Cardiac fibroblast (primary cell): Measurements from ENCODE around the gene PEDS1.
"Not testable (repeated sequence)": the region's sequence is repeated elsewhere in the genome, so short reads cannot be mapped to it uniquely, and the experiment has no call there.

Source experiments
- DNase-seq, 2 donors: peaks; one replicate each; pipeline versions ENCODE4 v3.0.0 to v3.0.0-alpha.2; 2010; ENCODE audit warnings: low read depth in 2 of 2
- H3K4me3 ChIP-seq, 2 donors: replicated peaks in 1 of 2; 1 replicate in 1 of 2; 2 replicates in 1 of 2; pipeline ENCODE4 v1.5.1; 2011; ENCODE audit warnings: low read depth in 2 of 2, low read length in 2 of 2, mild to moderate bottlenecking in 2 of 2, moderate library complexity in 1 of 2
- CTCF ChIP-seq: IDR thresholded peaks from one replicate; pipeline ENCODE4 v1.5.1; 2011; ENCODE audit warnings: low read depth, mild to moderate bottlenecking, low read length, inconsistent platforms

Gene PEDS1

GRCh38 chr20:50170549-50171220 is 17.2 kb upstream of the PEDS1 start:
- DNase-seq: no peak
- no peak overlapping the region for H3K4me3 ChIP-seq
- no peak for TF ChIP-seq CTCF

- peak; percentile 85 to 87 for DNase-seq
- H3K4me3 ChIP-seq: no peak overlapping the region
- TF ChIP-seq CTCF: peak; percentile 96
Measured at GRCh38 chr20:50169329-50169823, 15.9 kb upstream of the PEDS1 start.

- no peak for TF ChIP-seq CTCF
- H3K4me3 ChIP-seq: peak overlapping the region; percentile 35 to 51
- peak; percentile 100 for DNase-seq
Measured at GRCh38 chr20:50165684-50166554, 12.4 kb upstream of the PEDS1 start.

GRCh38 chr20:50163570-50164317 is 10.2 kb upstream of the PEDS1 start:
- no peak for TF ChIP-seq CTCF
- H3K4me3 ChIP-seq: no peak overlapping the region
- peak in 1 of 2 donors; percentile 42 for DNase-seq

- H3K4me3 ChIP-seq, DNase-seq: not testable (repeated sequence)
Measured at GRCh38 chr20:50161494-50161893, 8.0 kb upstream of the PEDS1 start.

- peak overlapping the region; percentile 94 to 96 for H3K4me3 ChIP-seq
- no peak for TF ChIP-seq CTCF
- no peak for DNase-seq
Measured at GRCh38 chr20:50153153-50153499, 397 bp downstream of the PEDS1 start.
